ENCODE results near the gene TSPAN18. TPM values are rescaled to one million over a fixed set of nuclear protein-coding genes. Genes with fewer than 3 reads are reported as not detected.

TSPAN18 gene
- total RNA-seq, 1 donor from 2014 or later = 52.8 TPM

DNA sequence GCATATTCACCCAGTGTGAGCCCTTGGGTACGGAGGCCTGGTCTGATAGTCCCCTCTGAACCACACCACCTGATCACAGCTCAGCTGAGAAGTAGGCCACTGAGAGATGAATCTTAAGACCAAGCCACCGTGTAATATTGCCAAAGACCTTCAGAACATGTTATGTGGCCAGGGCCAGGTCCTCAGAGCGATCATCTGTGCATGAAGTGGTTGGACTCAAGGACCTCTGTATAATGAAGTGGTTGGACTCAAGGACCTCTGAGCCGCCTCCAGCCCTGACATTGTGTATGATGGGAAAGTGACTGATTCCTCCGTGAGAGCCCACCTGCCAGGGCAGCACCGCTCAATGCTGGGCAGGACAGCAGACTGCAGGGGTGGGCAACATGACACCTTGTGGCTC, 153.7 kb downstream of the TSPAN18 start:
- H3K9me3 Mint-ChIP-seq = no peaks in the 10 kb centered on the region
- H3K4me1 Mint-ChIP-seq (ENCODE audit: unreplicated experiment) = peaks cover 37% of the 10 kb centered on the region
- TF ChIP-seq, protein P1, sequence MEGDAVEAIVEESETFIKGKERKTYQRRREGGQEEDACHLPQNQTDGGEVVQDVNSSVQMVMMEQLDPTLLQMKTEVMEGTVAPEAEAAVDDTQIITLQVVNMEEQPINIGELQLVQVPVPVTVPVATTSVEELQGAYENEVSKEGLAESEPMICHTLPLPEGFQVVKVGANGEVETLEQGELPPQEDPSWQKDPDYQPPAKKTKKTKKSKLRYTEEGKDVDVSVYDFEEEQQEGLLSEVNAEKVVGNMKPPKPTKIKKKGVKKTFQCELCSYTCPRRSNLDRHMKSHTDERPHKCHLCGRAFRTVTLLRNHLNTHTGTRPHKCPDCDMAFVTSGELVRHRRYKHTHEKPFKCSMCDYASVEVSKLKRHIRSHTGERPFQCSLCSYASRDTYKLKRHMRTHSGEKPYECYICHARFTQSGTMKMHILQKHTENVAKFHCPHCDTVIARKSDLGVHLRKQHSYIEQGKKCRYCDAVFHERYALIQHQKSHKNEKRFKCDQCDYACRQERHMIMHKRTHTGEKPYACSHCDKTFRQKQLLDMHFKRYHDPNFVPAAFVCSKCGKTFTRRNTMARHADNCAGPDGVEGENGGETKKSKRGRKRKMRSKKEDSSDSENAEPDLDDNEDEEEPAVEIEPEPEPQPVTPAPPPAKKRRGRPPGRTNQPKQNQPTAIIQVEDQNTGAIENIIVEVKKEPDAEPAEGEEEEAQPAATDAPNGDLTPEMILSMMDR (conservative IDR thresholded peaks at IDR 0.05) = no peak
- no peak overlapping the region for H3K27ac Mint-ChIP-seq
- no peaks in the 10 kb centered on the region for H3K36me3 Mint-ChIP-seq
- no peaks in the 10 kb centered on the region for H3K27me3 Mint-ChIP-seq
- DNase-seq (ENCODE audit: extremely low spot score, unreplicated experiment) = no peak
- no peak overlapping the region for H3K4me3 Mint-ChIP-seq

DNA sequence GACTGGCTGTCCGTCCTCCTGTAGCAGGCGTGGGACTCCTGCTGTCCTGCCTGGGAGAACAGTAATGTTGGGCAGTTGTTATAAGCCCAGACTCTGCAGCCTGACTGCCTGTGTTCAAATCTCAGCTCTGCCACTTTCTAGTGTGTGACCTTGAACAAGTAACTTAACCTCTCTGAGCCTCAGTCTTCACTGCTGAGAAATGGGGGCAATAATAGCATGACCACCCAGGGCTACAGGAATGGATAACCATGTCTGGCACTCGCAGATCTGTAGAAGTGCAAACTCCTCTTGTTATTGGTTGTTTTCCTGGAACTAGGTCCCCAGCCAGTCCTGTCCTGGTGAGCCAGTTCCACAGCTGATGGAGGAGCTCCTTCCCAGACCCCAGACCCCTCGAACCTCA, 154.2 kb downstream of the TSPAN18 start:
- Mint-ChIP-seq H3K9me3 (no peaks in the 10 kb centered on the region), H3K27me3 (no peaks in the 10 kb centered on the region), H3K27ac (no peak overlapping the region), H3K4me1 (ENCODE audit: unreplicated experiment) (peaks cover 41% of the 10 kb centered on the region), H3K36me3 (no peaks in the 10 kb centered on the region), H3K4me3 (no peak overlapping the region)
- DNase-seq (ENCODE audit: extremely low spot score, unreplicated experiment) = no peak
- TF ChIP-seq, protein P1 (conservative IDR thresholded peaks at IDR 0.05) = no peak

DNA sequence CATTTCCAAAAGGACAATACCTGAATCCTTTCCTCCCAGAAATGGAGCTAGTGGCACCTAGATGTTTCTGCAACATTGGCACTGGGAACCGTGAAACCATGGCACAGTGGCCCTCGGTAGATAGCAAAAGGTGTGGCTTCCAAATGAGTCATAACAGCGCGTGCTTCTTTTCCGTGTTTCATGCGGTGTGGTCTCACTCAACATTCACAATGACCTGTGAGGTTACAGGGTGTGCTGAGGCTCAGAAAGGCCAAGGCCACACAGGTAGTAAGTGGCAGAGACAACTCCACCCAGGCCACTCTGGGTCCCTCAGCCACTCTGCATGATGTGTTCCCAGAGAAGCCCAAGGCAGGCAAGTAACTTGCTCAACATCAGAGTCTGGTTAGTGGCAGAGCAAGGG, 156.5 kb downstream of the TSPAN18 start:
- no peak overlapping the region for H3K4me3 Mint-ChIP-seq
- TF ChIP-seq, protein P1 (conservative IDR thresholded peaks at IDR 0.05) = no peak
- H3K9me3 Mint-ChIP-seq = no peaks in the 10 kb centered on the region
- H3K27ac Mint-ChIP-seq = no peak overlapping the region
- no peaks in the 10 kb centered on the region for H3K27me3 Mint-ChIP-seq
- H3K4me1 Mint-ChIP-seq (ENCODE audit: unreplicated experiment) = peaks cover 48% of the 10 kb centered on the region
- H3K36me3 Mint-ChIP-seq = no peaks in the 10 kb centered on the region
- DNase-seq (ENCODE audit: extremely low spot score, unreplicated experiment) = no peak

DNA sequence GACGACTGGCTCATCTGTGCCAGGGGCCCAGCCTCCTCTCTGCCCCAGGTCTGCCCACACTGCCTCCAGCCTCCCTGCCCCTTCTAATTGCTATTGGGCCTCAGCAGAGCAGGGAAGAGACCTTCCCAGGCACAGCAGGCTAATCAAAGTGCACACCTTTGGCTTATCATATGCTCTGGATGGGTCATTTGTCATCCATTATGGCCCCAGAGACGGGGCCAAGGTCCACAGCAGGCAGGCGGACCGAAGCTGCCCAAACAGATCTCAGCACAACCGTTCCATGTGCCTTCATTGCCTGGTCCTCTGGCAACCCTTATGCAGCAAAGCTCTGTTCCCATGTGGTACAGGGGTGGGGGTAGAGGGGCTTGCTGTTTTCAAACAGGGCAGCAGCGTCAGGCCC, 157.3 kb downstream of the TSPAN18 start:
- TF ChIP-seq, protein P1 (conservative IDR thresholded peaks at IDR 0.05) = no peak
- Mint-ChIP-seq H3K9me3 (no peaks in the 10 kb centered on the region), H3K4me1 (ENCODE audit: unreplicated experiment) (peaks cover 48% of the 10 kb centered on the region), H3K4me3 (peak overlapping the region; percentile 49), H3K36me3 (no peaks in the 10 kb centered on the region), H3K27me3 (no peaks in the 10 kb centered on the region), H3K27ac (no peak overlapping the region)
- DNase-seq (ENCODE audit: extremely low spot score, unreplicated experiment) = no peak

DNA sequence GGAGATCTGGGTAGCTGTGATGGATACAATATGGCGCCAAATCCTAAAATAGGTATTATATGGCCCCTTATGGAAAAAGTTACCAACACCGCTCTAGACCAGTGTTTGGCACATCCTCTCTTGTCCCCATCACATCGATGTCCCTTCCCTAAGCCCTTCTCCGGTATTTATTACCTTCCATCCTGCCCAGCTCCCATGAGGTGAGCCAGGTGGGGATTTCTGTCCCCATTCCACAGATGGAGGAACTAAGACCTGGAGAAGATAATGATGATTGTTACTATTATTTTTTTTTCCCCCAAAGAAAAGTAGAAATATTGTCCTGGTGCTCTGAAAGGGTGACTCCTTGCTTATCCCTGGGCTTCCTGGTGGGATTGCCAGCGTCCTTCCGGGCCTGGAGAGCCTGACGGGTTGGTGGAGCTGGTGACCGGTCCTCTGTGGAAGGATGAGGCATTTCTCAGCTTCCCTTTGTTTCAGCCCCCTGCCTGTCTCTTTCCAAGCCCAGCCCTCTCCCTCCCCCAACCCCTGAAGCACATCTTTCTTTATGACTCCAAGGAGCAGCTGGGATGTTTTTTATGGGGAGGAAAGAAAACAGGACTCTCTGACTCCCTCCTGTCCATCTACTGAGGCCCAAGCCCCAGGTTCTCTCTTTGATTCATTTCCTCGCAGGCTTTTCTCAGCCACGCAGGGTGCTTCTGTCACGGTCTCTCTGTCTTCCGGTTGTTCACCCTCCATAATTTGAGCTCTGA, 158.5 kb downstream of the TSPAN18 start:
- H3K36me3 Mint-ChIP-seq = no peaks in the 10 kb centered on the region
- H3K27me3 Mint-ChIP-seq = no peaks in the 10 kb centered on the region
- H3K27ac Mint-ChIP-seq = no peak overlapping the region
- no peaks in the 10 kb centered on the region for H3K9me3 Mint-ChIP-seq
- TF ChIP-seq, protein P1 (conservative IDR thresholded peaks at IDR 0.05) = no peak
- no peak for DNase-seq (ENCODE audit: extremely low spot score, unreplicated experiment)
- peaks cover 48% of the 10 kb centered on the region for H3K4me1 Mint-ChIP-seq (ENCODE audit: unreplicated experiment)
- H3K4me3 Mint-ChIP-seq = no peak overlapping the region

All from type B pancreatic cell (in vitro differentiated cells).